NCI-H2081 (cell line): ENCODE measurements around the gene FAM78A.

Experiments used
- DNase-seq, 2 experiments: peaks; one replicate each; lab custom pipeline; 2025; lab: John Stamatoyannopoulos, UW

The FAM78A gene

GRCh38 chr9:131302244-131303075, 26.1 kb upstream of the FAM78A start:
- DNase-seq = no peak

GRCh38 chr9:131300444-131300843, 24.1 kb upstream of the FAM78A start:
- DNase-seq = no peak

- no peak for DNase-seq
Observed at GRCh38 chr9:131299961-131300347, 23.6 kb upstream of the FAM78A start.

- DNase-seq = no peak
Observed at GRCh38 chr9:131299346-131299960, 23.1 kb upstream of the FAM78A start.

GRCh38 chr9:131298816-131299215, 22.5 kb upstream of the FAM78A start:
- no peak for DNase-seq

GRCh38 chr9:131298341-131298740, 22.0 kb upstream of the FAM78A start:
- no peak for DNase-seq

DNA sequence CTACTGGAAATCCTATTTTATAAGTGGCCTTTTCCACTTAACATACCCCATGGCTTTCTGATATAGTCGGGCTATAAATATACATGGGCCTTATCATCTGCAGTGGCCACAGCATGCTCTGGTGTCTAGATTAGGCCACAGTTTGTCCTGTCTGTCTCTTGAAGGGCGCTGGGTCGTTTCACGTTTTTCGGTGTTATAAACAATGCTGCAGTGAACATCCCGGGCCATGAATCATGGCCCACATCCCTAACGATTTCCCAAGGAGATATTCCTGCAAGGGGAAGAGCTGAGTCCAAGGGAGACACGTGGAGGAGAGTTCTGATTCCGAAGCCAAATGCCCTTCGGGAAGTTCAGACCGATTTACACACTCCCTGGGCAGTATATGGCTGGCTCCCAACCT, 21.6 kb upstream of the FAM78A start:
- no peak for DNase-seq

GRCh38 chr9:131296906-131297500, 20.7 kb upstream of the FAM78A start:
- no peak for DNase-seq

DNA sequence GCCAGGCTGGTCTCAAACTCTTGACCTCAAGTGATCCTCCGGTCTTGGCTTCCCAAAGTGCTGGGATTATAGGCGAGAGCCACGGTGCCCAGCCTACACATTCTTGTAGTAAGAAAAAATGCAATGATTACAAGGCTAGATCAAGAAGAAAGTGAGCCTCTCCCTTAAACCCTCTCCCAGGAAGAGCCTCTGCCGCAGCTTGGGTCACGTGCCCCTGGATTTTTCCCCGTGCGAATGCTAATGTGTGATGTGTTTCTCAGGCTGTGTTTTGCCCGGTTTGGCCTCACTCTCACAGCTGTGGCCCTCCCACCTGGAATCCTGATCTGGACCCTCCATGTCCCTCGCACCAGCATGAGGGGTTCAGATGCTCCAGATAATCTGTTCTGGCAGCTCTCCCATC, 20.1 kb upstream of the FAM78A start:
- no peak for DNase-seq

GRCh38 chr9:131292937-131293336, 16.6 kb upstream of the FAM78A start:
- DNase-seq = no peak

DNA sequence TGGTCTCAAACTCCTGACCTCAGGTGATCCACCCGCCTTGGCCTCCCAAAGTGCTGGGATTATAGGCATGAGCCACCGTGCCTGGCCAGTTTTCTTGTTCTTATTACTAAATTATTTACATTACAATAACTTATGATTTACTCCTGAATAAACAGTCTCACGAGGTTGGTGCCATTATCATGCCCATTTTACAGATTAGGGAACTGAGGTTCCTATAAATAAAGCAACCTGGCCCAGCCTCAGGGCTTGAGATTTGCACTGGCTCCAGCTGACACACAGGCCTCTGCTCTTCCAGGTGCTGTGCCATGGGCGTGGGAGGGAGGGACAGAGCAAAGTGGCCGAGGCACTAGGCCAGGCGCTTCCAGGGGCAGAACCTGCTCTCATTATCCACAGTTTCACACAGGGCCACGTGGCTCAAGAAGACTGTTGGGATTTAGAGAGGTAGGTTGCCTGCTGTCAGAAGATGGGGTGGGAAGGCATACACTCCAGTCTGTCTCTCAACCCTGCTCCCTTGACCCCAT, 15.5 kb upstream of the FAM78A start:
- DNase-seq = no peak

GRCh38 chr9:131290767-131291370, 14.6 kb upstream of the FAM78A start:
- DNase-seq = no peak

DNA sequence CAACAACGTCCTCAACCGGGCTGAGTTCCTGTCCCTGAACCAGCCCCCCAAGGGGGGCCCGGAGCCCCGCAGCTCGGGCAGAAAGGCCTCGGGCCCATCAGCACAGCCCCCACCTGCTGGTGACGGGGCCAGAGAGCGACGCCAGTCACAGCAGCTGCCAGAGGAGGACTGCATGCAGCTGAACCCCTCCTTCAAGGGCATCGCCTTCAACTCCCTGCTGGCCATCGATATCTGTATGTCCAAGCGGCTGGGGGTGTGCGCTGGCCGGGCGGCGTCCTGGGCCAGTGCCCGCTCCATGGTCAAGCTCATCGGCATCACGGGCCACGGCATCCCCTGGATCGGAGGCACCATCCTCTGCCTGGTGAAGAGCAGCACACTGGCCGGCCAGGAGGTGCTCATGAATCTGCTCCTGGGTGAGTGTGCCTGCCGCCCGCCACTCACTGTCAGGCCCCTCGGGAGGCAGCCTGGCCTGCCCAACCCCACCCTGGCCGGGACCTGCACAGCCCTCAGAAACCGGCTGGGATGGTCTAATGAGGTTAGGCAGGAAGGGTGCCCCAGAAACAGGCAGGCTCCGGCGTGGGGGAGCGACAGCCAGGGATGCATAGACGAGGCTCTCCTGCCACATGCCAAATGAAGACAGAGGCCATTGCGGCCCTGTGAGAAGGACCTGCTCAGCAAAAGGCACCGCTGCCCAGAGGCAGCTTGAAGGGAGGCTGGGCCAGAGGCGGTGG, 13.9 kb upstream of the FAM78A start:
- no peak for DNase-seq

GRCh38 chr9:131289301-131290035, 13.2 kb upstream of the FAM78A start, which contains the start of gene PLPP7:
Gene PLPP7 (plus strand): TSS chr9:131289723. CDS start chr9:131289998, 275 bp downstream.
- DNase-seq = no peak

GRCh38 chr9:131288217-131288616, 11.9 kb upstream of the FAM78A start:
- no peak for DNase-seq

- DNase-seq = no peak
Observed at GRCh38 chr9:131287359-131287758, 11.0 kb upstream of the FAM78A start.

DNA sequence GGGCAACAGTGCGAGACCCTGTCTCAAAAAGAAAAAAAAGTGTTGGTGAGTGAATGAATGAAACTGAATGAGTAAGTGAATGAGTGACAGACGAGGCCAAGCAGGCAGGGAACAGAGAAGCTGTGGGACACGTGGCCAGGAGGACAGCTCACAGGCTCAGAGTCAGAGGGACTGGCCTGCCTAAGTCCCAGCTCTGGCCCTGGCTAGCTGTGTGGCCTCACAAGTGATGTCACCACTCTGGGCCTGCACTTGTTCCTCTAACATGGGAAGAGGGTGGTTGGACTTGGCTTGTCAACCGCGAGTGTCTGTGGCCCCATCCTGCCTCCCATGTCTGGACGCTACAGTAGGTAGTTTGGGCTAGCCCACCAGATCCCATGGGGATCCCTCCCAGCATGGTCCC, 8.5 kb upstream of the FAM78A start:
- no peak for DNase-seq

GRCh38 chr9:131282688-131283422, 6.5 kb upstream of the FAM78A start:
- no peak for DNase-seq

DNA sequence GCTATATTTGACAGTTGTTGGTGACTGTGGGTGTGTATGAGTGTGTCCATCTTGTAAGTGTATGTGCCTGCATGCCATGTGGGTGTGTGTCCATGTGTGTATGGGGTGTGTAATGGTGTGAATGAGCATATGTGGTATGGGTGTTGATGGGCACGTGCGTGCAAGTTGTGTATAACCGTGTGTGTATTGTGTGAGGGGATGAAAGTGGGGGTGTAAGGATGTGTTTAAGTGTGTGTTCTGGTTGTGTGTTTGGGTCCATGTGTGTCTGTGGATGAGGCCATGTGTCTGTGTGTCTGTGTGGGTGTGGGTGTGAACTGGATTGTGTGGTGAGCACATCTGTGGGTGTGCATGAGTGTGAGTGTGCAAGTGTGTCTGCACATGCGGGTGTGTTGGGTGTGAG, 5.9 kb upstream of the FAM78A start:
- DNase-seq = no peak
